Breast epithelium (tissue), 3 donors: Measurements from ENCODE around the gene ATP2B1.

ENCODE experiments used
- POLR2AphosphoS5 ChIP-seq, 3 donors: sonication (generic); formaldehyde crosslinking; IDR thresholded peaks; one replicate each; pipeline ENCODE4 v1.6.1; 2017; ENCODE audit warnings: antibody characterized with exemption in 3 of 3
- TF ChIP-seq, protein P1 (sequence below), 3 donors: fragments of 450-650 bp; IDR thresholded peaks; one replicate each; pipeline ENCODE4 v1.5.1; 2016 to 2017; ENCODE audit warnings: antibody characterized with exemption in 3 of 3, mild to moderate bottlenecking in 3 of 3, moderate library complexity in 3 of 3

DNA sequence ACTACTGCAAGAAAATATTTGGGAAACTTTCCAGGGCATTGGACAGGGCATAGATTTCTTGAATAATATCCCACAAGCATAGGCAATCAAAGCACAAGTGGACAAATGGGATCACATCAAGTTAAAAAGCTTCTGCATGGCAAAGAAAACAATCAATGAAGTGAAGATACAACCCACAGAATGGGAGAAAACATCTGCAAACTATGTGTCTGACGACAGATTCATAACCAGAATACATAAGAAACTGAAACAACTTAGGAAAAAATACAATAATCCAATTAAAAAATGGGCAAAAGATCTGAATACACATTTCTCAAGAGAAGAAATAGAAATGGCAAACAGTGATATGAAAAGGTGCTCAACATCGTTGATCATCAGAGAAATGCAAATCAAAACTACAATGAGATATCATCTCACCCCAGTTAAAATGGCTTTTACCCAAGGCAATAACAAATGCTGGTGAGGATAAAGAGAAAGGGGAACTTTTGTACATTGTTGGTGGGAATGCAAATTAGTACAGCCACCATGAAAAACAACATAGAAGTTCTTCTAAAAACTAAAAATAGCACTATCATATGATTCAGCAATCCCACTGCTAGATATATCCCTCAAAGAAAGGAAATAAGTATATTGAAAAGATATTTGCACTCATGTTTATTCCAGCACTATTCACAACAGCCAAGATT, 33.8 kb upstream of the ATP2B1 start:
- no peak for TF ChIP-seq POLR2AphosphoS5 (IDR thresholded peaks at IDR 0.05)
- TF ChIP-seq, protein P1, sequence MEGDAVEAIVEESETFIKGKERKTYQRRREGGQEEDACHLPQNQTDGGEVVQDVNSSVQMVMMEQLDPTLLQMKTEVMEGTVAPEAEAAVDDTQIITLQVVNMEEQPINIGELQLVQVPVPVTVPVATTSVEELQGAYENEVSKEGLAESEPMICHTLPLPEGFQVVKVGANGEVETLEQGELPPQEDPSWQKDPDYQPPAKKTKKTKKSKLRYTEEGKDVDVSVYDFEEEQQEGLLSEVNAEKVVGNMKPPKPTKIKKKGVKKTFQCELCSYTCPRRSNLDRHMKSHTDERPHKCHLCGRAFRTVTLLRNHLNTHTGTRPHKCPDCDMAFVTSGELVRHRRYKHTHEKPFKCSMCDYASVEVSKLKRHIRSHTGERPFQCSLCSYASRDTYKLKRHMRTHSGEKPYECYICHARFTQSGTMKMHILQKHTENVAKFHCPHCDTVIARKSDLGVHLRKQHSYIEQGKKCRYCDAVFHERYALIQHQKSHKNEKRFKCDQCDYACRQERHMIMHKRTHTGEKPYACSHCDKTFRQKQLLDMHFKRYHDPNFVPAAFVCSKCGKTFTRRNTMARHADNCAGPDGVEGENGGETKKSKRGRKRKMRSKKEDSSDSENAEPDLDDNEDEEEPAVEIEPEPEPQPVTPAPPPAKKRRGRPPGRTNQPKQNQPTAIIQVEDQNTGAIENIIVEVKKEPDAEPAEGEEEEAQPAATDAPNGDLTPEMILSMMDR (IDR thresholded peaks at IDR 0.05): no peak
